Stimulated activated CD4-positive, alpha-beta T cell treated with anti-CD3 and anti-CD28 coated beads, Interleukin-15, amount 100 ng/mL, for 1 hour (primary cell): ENCODE results near the gene AXIN2.

Experiments
- DNase-seq, 2 donors: peaks; one replicate each; pipeline ENCODE4 v3.0.0-alpha.2; 2020; ENCODE audit warnings: low read depth in 1 of 2, low spot score in 1 of 2

Gene AXIN2, protein sequence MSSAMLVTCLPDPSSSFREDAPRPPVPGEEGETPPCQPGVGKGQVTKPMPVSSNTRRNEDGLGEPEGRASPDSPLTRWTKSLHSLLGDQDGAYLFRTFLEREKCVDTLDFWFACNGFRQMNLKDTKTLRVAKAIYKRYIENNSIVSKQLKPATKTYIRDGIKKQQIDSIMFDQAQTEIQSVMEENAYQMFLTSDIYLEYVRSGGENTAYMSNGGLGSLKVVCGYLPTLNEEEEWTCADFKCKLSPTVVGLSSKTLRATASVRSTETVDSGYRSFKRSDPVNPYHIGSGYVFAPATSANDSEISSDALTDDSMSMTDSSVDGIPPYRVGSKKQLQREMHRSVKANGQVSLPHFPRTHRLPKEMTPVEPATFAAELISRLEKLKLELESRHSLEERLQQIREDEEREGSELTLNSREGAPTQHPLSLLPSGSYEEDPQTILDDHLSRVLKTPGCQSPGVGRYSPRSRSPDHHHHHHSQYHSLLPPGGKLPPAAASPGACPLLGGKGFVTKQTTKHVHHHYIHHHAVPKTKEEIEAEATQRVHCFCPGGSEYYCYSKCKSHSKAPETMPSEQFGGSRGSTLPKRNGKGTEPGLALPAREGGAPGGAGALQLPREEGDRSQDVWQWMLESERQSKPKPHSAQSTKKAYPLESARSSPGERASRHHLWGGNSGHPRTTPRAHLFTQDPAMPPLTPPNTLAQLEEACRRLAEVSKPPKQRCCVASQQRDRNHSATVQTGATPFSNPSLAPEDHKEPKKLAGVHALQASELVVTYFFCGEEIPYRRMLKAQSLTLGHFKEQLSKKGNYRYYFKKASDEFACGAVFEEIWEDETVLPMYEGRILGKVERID

DNA sequence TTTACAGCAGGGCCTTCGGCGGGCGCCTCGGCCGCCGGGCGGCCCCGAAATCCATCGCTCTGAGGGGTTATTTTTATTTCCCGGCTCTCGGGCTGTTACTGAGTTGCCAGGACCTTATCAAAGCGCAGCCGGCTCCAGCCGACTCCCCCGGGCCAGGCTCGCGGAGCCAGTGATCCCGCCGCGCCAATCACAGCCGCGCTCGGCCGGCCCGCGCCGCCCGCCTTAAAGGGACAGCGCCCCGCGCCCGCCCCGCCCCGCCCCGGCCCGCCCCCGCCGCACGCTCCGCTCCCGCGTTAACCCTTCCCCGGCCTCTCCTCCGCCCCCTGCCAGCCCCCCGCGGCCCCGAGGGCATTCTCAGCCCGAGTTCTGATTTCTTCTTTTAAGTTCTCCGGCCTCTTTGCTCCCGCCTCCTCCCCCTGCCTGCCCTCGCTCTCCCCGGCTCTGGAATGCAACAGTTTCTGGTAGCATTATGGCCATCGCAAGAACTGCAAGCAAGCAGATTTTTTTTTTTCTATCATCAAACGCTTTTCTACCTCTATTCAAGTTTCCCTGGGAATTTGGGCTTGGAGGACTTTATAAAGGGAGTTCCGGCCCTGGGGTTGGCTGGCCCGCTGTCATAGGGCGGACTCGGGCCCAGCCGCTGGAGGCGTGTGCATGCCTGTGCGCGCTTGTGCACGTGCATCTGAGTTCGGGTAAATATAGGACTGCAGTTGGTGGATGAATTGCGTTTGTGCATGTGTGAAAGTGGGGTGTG, at the start of gene AXIN2:
AXIN2 (minus strand) TSS at position 197 of the 754 bp plus-strand sequence. CDS start 3,028 bp downstream, outside the sequence.
- peak; percentile 74 to 76 for DNase-seq

DNA sequence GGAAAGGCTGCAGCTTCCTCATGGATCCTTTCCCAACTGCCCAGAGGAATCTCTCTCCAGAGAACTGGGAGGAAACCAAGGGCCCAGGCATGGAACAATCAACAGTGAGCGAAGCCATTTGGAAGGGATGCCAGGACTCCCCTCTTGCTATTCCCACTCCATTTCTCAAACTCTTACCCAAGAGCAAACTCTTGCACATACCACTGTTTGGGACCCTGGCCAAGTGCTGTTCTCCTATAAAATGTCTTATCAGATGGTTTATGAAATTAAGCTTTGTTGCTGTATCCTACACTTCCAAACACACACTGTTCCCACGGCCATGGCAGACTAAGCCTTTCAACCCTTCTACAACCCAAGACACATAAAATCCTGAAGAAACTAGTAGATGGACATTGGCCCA, 48.3 kb upstream of the AXIN2 start:
- DNase-seq = no peak

DNA sequence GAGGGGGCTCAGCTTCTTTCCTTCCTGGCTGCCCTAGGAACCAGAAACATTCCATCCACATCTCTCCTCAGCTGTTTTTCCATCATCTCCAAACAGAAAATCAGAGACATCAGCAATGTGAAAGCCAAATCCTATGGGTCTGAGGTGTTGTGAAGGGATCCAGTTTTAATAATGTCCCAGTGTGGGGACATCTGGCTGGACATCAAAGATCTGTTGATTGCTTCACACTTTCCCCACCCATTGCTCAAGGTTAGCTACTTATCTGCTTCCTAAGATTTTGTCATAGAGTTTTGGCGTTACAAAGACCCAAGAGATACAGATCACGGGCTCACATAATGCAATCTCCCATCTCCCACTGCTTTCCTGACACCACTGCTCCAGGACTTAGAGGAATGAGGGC, 47.8 kb upstream of the AXIN2 start:
- DNase-seq = no peak

DNA sequence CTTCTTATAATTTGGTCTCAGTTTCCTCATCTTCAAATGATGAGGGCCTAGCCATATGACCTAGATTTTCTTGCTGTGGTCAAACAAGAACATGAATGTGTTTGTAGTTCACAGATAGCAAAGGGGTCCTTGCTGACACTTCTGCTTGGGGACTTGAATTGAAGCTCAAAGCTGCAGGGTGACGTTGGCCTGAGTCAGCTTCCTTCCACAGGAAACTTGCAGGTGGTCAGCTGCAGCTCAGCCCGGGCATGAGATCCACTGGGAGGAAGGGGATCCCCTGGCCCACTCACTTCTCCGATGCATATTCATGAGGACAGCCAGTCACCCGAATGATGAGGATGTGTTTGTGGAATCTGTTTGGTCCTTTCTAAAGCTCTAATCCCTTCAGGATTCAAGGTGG, 42.6 kb upstream of the AXIN2 start:
- DNase-seq = no peak

DNA sequence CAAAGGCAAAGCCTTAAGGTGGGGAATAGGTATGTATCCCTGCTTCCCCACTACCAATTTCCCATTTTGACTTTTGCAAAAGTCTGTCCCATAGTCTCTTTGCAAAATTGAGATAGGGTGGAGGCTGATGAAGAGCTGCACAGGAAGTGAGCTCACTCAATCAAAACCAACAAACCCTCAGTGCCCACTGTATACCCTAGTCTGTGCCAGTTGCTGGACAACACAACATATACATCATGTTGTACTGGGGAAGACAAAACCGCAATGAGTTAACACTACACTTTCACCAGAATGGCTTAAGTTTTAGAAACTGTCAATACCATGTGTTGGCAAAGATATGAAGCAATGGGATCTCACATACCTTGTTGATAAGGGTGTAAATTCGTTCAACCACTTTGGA, 40.4 kb upstream of the AXIN2 start:
- no peak for DNase-seq

DNA sequence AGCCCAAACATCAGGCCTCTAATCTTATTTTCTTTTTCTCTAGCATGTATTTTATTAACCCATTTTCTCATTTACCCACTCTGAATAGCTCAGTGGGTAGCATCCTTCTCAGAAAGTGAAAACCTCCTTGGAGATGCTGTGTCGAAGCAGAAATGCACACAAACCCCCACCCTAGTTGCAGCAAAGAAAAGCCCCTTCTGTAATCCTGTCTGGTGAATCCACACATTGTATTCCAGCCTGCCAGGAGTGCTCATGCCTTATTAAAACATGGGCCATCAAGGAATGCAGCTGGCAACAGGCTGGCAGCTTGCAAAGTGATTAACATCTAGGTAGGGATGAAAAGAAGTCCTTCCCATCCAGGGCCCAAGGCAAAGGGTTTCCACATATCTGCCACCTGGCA, 39.7 kb upstream of the AXIN2 start:
- no peak for DNase-seq

DNA sequence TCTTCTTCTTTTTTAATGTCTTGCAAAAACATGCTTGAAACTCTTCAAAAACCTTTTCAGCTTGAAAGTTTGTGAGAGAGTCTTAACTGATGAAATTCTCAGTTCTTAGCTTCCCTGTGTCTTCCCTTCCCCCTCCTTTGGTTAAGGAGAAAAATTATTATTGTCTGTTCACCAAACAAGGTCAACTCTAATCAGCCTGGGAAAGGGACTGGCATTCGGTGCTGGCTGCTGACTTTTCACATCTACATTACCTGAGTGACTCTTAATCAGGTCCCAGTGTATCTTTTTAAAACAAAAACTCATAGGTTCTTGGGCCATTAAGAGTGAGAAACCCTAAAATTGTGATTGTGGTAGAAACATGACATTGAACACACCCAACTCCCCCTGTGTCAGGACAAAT, 39.1 kb upstream of the AXIN2 start:
- no peak for DNase-seq

DNA sequence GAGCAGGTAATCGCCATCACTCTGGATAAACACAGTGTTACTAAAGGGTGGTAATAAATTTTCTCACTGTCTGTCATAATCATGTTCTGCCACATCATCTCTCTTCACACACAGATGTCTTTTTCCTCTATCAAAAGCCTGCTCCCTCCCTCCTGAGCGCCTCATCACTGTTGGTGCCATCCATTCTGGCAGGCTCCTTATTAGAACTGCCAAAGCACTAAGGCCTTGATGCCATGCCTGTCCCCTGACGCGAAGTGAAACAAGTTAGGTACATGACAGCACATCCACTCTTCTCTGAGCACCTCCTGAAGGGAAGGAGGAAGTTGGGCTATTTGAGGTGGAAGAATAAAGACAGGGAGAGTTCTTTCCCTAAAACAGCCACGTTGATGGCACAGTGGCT, 38.2 kb upstream of the AXIN2 start:
- DNase-seq = no peak

DNA sequence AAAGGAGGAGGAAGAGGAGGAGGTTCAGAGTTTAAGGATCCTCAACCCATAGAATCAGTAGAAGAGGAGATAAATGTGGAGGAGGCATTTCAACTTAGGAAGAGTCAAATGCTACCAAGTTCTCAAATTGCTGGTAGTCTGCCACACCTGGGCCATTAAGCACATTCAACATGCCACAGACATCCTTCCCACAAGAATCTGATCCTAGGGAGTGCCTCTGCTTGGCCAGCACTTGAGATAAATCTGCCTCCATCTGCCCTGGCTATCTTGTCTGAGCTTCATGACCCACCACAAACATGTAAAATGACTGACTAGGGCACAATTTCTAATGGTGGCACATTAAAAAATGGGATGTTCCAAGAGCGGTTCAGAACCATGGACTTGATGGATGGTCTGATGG, 37.3 kb upstream of the AXIN2 start:
- no peak for DNase-seq

DNA sequence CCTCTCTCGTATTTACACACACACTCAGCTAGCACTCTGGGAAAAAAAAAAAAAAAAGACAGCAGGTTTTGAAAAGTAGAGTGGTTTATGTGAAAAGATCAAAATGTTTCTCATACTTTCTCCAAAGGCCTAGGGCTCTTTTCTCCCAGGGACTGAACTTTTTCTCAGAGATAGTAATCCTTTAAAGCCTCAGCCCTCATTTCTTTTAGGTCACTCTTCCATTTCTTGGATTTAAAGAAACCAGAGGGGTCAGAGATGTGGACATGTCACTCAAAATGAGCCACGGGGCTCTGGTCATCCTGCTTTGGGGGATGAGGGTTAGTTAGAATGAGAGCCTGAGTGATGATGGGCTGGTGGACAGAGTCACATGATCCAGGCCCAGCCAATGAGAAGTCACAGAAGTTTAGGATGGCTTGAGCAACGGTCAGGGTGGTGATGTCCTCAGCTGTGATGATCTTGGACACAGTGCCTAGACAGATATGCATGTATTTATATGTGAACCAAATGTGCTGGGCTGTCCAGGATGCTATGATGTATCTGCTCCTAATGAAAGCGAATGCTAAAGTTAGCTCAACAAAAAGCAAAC, 33.7 kb upstream of the AXIN2 start:
- no peak for DNase-seq

DNA sequence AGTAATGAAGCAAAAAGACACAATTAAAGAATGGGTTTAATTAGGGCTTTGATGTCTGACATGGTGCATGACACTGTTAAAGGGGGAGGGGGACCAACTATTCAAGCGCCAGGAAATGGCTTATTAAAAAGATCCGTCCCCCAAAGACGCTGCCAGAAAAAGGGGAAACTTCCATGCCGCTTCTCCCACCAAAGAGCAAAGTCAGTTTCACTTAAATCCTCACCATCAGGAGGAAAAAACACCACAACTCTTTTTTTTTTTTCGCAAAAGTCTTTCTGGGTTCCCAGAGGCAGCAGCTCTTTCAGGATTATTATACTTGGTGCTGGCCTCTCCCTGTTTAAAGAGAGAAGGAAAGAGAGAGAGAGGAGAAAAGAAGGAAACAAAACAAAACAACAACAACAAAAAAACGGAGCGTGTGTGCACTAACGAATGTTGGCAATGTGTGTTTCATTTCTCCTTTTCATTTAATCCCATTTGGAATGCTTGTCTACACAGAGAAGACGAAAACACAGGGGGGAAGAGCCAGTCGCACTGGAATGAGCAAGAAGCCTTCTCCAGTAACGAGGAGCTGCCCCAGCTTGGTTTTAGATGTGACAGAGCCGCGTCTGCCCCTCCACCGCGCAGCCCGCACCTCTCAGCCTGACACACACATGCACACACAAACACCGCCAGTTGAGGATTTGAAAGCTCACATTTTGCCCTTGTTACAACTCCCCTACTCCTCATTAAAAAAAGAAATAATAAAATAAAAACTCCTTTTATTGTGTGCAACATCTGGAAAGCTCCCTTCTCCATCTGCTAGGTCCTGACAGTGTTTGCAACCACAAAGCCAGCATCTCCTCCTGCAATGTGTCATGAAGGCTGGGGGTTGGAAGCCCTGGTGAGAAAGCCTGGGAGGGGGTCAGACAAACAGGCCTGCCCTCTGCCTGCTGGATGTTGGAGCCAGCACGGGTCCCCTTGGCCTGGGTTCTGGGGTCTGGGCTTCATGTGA, 32.7 kb upstream of the AXIN2 start:
- no peak for DNase-seq

DNA sequence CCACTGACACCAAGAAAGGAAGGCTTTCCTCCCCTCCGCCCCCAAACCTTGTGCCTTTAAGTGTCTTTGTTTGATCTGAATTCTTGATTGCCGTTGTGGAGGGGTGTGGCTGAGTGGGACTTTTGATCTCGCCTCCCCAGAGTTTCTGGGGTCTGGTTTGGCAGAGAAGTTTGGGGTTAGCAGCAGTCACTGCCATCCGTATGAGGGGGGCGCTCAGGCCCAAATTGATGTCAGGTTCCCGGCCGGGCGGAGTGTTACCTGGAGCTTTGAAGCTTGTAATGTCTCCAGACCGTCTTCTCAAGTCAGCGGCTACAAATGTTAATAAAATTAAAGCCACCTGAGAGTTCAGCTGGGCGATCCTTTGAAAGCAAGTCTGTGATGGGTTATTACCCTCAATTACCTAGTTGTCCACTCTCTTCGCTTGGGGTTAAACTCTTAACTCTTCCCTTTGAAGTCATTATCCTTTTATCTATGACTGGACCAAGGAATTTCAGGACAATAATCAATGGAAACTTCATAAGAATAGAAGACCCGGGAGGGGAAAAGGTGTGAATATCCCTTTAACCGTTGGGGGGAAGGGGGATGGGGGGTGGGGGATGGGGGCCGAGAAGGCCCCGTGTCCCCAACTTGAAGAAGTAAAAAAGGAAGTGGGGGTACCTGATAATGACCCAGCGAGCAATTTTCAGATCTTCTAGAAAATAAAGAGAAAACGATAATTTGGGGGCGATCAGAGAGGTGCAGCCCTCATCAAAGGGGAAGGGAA, 31.8 kb upstream of the AXIN2 start:
- DNase-seq = no peak

DNA sequence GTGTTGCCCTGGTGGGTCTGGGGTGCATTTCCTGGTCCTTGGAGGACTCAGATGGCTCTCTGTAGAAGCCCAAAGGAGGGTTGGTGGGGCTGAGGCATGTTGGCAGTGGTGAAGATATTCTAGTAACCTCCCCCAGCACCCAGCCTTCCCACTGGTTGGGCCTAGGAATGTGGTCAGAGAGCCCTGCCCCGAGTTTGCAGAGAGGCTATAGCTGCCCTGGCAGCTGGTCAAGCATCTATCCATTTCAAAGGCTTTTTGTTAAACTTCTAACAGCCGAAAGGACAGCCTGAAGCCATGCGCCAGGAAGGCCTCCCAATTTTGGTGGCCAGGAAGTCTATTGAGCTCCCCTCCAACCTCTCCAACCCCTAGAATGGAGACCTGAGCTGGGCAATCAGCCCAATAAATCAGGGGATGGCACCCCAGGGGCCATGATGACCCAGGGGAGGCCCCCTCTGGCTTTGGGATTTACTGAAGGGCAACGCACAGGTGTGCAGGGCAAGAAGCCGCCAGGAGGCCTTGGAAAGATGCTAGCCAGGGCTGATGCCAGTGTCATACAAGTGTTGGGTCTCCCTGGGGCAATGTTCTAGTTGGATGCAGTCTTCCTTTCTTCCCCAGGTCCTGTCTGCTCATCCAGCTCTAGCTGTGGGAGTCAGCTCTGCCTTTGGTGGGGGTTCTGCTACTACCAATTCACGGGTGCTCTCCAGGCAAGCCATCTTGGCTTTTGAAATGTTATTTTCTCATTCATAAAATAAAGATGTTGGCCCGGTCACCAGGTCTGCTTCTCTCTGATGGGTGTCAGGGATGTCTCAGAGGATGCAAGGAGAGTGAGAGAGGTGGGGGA, 30.9 kb upstream of the AXIN2 start:
- DNase-seq = no peak

DNA sequence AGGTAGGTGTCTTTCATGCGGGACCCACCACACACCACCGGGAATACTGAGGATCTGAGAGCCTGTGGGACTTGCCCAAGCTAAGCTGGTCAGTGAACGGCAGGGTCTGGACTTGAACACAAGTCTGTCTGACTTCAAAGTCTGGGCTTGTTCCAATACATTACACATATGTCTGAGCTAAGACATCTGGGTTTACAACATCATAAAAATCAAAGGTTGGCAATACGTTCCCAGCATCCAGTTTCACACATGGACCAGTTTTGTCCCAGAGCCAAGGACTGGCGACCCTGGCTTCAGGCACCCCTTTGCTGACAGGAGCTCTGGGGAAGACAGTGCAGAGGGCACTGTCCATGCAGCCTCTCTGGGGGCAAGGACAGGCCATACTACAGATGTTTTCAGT, 27.9 kb upstream of the AXIN2 start:
- DNase-seq = no peak

DNA sequence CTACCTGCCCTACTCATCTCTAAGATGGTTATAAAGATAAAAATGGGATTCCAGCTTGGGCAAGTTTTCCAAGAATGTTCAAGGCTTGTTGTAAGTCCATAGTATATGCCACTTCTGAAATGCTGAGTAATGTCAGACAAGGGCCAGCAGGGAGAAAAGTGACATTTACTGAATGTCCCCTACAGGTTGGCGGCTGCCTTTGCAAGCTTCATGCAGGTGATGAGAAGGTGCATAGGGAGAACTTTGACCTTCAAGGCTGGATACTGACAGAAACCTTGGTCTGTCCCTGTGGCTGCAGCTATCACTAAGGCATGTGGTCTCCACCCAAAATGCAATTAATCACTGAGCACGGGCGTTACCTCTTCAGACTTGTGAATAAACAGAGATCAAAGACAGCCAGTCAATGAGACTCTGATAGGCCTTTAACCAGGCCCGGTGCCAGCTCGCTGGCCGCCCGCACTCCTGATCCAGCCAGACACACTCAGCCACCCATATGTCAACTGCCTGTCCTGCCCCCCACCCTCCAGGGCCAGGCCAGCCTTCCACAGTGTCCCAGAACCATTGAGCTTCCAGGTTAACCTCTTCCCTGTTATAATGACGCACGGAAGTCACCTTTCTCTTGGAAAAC, 26.8 kb upstream of the AXIN2 start:
- DNase-seq = no peak

DNA sequence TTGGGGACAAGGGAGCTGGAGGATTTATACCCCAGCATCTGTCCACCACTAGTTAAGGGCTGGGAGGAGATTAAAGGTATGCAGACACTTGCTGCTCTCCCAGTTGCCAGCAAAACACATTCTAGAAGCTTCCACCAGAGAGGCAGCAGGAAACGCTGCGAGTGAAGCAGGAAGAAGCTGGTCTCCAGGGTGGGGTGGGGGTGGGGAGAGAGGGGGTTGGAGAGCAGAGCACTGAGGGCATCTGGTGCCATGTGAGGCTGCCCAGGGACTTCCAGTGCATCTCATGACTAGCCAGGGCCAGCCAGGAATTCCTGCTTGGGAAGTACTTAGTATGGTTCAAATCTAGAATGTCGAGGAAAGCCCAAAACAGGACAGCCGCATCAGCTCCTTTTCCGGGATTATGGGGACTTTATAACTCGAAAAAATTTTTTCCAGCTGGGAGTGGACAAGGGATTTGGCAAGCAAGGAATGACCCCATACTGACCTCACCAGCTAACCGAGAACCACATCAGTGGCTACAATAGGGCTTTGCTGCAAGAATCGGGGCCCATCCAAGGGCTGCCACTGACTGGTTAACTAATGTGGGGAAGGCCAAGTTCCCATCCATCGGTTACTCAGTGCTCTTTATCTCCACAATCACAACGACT, 26.2 kb upstream of the AXIN2 start:
- no peak for DNase-seq

DNA sequence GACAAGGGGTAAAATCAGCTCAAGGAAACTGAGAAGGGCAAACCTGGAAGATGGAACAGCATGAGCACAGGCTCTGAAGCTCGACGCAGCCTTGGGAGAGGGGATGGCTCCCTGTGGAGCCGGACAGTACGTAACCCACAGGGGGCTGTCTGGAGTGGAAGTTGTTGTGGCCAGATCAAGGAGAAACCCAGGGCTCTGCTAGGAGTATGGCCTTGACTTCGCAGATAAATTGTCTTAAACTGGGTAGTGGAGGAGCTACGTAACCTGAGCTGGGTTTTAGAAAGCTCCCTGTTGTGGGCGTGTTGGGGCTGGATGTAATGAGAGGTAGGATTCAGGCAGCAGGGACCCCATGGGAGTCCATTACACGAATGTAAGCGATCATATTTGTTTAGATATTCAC, 25.5 kb upstream of the AXIN2 start:
- DNase-seq = no peak
